GM23338 (cell line): ENCODE data around the gene SLC17A7. TPM values are rescaled to one million over a fixed set of nuclear protein-coding genes. Genes with fewer than 3 reads are reported as not detected.

Experiments used
- ATAC-seq: fragments of 200-7000 bp; cut with Tn5 transposase; 3 replicates; pipeline ENCODE4 v1.9.1; 2020
- DNase-seq: peaks from one replicate; pipeline ENCODE4 v3.0.0-alpha.2; 2015; ENCODE audit warnings: low spot score
- H2AFZ ChIP-seq: fragments of 200-600 bp; sonication (generic); 2 replicates; pipeline ENCODE4 v1.8.0; 2016; ENCODE audit warnings: antibody characterized with exemption, mild to moderate bottlenecking, moderate library complexity
- H3F3A ChIP-seq: fragments of 200-600 bp; sonication (generic); replicated peaks from 2 replicates; pipeline ENCODE4 v1.8.0; 2017; ENCODE audit warnings: antibody characterized with exemption, mixed run types, low read depth
- H3K27ac ChIP-seq: fragments of 200-600 bp; sonication (generic); 2 replicates; pipeline ENCODE4 v1.6.1; 2016; ENCODE audit warnings: low read depth
- H3K27me3 ChIP-seq: fragments of 200-600 bp; sonication (generic); 2 replicates; pipeline ENCODE4 v1.8.0; 2016; ENCODE audit warnings: mild to moderate bottlenecking, mixed run types, moderate library complexity; ENCODE audit not compliant: insufficient read depth
- H3K36me3 ChIP-seq: fragments of 200-600 bp; sonication (generic); 2 replicates; pipeline ENCODE4 v1.8.0; 2016; ENCODE audit warnings: mild to moderate bottlenecking; ENCODE audit not compliant: insufficient read depth
- H3K4me1 ChIP-seq: fragments of 200-600 bp; sonication (generic); 2 replicates; pipeline ENCODE4 v1.8.0; 2016; ENCODE audit warnings: mild to moderate bottlenecking, moderate library complexity; ENCODE audit not compliant: insufficient read depth
- H3K4me2 ChIP-seq: fragments of 200-600 bp; sonication (generic); 2 replicates; pipeline ENCODE4 v1.7.1; 2017; ENCODE audit warnings: mixed run types
- H3K4me3 ChIP-seq: fragments of 200-600 bp; sonication (generic); 2 replicates; pipeline ENCODE4 v1.6.1; 2016; ENCODE audit warnings: mixed run types
- H3K79me2 ChIP-seq: fragments of 200-600 bp; sonication (generic); replicated peaks from 2 replicates; pipeline ENCODE4 v1.8.0; 2017; ENCODE audit warnings: mild to moderate bottlenecking; ENCODE audit not compliant: insufficient read depth
- H3K9me2 ChIP-seq: fragments of 200-600 bp; sonication (generic); 2 replicates; pipeline ENCODE4 v1.8.0; 2017; ENCODE audit not compliant: insufficient read depth
- H4K20me1 ChIP-seq: fragments of 200-600 bp; sonication (generic); replicated peaks from 2 replicates; pipeline ENCODE4 v1.8.0; 2017; ENCODE audit warnings: mild to moderate bottlenecking; ENCODE audit not compliant: insufficient read depth
- H3K27ac Mint-ChIP-seq: 2 replicates; pipeline ENCODE4 v1.8.0; 2020; ENCODE audit warnings: inconsistent platforms, mild to moderate bottlenecking, moderate library complexity, mixed read lengths
- H3K27me3 Mint-ChIP-seq: 3 replicates; pipeline ENCODE4 v1.8.0; 2022; ENCODE audit warnings: low read depth, mild to moderate bottlenecking, moderate library complexity, mixed read lengths, inconsistent platforms; ENCODE audit not compliant: insufficient read depth, poor library complexity
- H3K36me3 Mint-ChIP-seq: 3 replicates; pipeline ENCODE4 v1.8.0; 2021; ENCODE audit warnings: low read depth, mild to moderate bottlenecking, inconsistent platforms, moderate library complexity, mixed read lengths
- H3K4me1 Mint-ChIP-seq: 3 replicates; pipeline ENCODE4 v1.8.0; 2020; ENCODE audit warnings: mild to moderate bottlenecking, inconsistent platforms, mixed read lengths
- H3K4me3 Mint-ChIP-seq: 3 replicates; pipeline ENCODE4 v1.8.0; 2021; ENCODE audit warnings: moderate library complexity, mild to moderate bottlenecking, inconsistent platforms, mixed read lengths
- H3K9me3 Mint-ChIP-seq: 3 replicates; pipeline ENCODE4 v1.8.0; 2020; ENCODE audit warnings: moderate library complexity, mild to moderate bottlenecking, inconsistent platforms, mixed read lengths
- CREB1 ChIP-seq: fragments of 250-450 bp; sonication (Bioruptor Pico); IDR thresholded peaks from 2 replicates; pipeline ENCODE4 v1.5.0; 2020; ENCODE audit warnings: low read depth, mild to moderate bottlenecking, moderate library complexity
- CTCF ChIP-seq, 2 experiments: fragments of 200-600 bp in 1 of 2; sonication (generic) in 1 of 2; conservative IDR thresholded peaks; 2 replicates each; pipeline versions ENCODE4 v1.5.1 to v1.6.1; 2016 to 2017; ENCODE audit warnings: antibody characterized with exemption in 2 of 2, low read depth in 2 of 2, mild to moderate bottlenecking in 2 of 2, moderate library complexity in 1 of 2
- ETS1 ChIP-seq: IDR thresholded peaks from 2 replicates; pipeline ENCODE4 v1.6.1; 2016; ENCODE audit warnings: antibody characterized with exemption
- EZH2 ChIP-seq: fragments of 200-600 bp; sonication (generic); IDR thresholded peaks from one replicate; pipeline ENCODE4 v1.8.0; 2017; ENCODE audit warnings: antibody characterized with exemption, mild to moderate bottlenecking, low read depth; ENCODE audit not compliant: unreplicated experiment
- EZH2phosphoT487 ChIP-seq: fragments of 200-600 bp; sonication (generic); IDR thresholded peaks from one replicate; pipeline ENCODE4 v1.8.1; 2018; ENCODE audit warnings: antibody characterized with exemption; ENCODE audit not compliant: unreplicated experiment
- JUNB ChIP-seq: IDR thresholded peaks from one replicate; pipeline ENCODE4 v1.6.1; 2016; ENCODE audit warnings: antibody characterized with exemption; ENCODE audit not compliant: unreplicated experiment
- NANOG ChIP-seq: IDR thresholded peaks from 2 replicates; pipeline ENCODE4 v1.6.1; 2016; ENCODE audit warnings: antibody characterized with exemption, borderline replicate concordance
- POLR2AphosphoS5 ChIP-seq: IDR thresholded peaks from 2 replicates; pipeline ENCODE4 v1.6.1; 2016; ENCODE audit warnings: antibody characterized with exemption, low read depth
- REST ChIP-seq: IDR thresholded peaks from one replicate; pipeline ENCODE4 v1.6.1; 2018; ENCODE audit warnings: antibody characterized with exemption; ENCODE audit not compliant: unreplicated experiment
- STAT1 ChIP-seq: IDR thresholded peaks from one replicate; pipeline ENCODE4 v1.6.1; 2016; ENCODE audit warnings: antibody characterized with exemption; ENCODE audit not compliant: unreplicated experiment
- ZNF114 ChIP-seq: fragments of 250-450 bp; sonication (Bioruptor Pico); IDR thresholded peaks from 2 replicates; pipeline ENCODE4 v1.5.0; 2020; ENCODE audit warnings: mild to moderate bottlenecking, moderate library complexity
- ZNF331 ChIP-seq: fragments of 250-450 bp; sonication (Bioruptor Pico); IDR thresholded peaks from 2 replicates; pipeline ENCODE4 v1.5.0; 2020; ENCODE audit warnings: low read depth, mild to moderate bottlenecking, moderate library complexity
- ZNF462 ChIP-seq: fragments of 250-450 bp; sonication (Bioruptor Pico); IDR thresholded peaks from 2 replicates; pipeline ENCODE4 v1.5.0; 2020; ENCODE audit warnings: mild to moderate bottlenecking, moderate library complexity
- polyA plus RNA-seq: library from polyadenylated mRNA; unstranded; fragments of >200 nt; fragmentation: Nextera tagmentation; extraction: Ambion mirVana; gene quantifications from 2 replicates; pipeline ENCODE4 v1.2.1, GENCODE V29; 2016
- total RNA-seq: library from RNA; depleted of rRNA; stranded (reverse); fragments of >200 nt; shearing (Covaris generic); gene quantifications from 2 replicates; pipeline ENCODE4 v1.2.3, GENCODE V29; 2014

SLC17A7 gene
- total and polyA plus RNA-seq, 2 experiments from 2014 or later: 0.90 to 1.5 TPM

GRCh38 chr19:49487277-49488045, 46.1 kb upstream of the SLC17A7 start, which contains the start of gene RPL13A:
Gene RPL13A, plus strand, starts transcription at chr19:49487608. Its CDS starts 22 bp downstream, at chr19:49487630.
- peak within 1 kb of the TSS; percentile 100 for H3K27ac ChIP-seq
- Mint-ChIP-seq H3K9me3 (peaks cover 14% of the 10 kb centered on the region), H3K27ac (peak within 1 kb of the TSS; percentile 99), H3K36me3 (peaks cover 52% of the 10 kb centered on the region), H3K4me3 (peak within 1 kb of the TSS; percentile 98), H3K27me3 (peaks cover 51% of the 10 kb centered on the region), H3K4me1 (peaks cover 13% of the 10 kb centered on the region; the same call in 2 of the 3 replicates)
- no peaks in the 10 kb centered on the region for H3K27me3 ChIP-seq
- peak within 1 kb of the TSS; percentile 96 for H3K4me2 ChIP-seq
- TF ChIP-seq CREB1 (CRISPR knock-in tag) (peak; percentile 95), EZH2 (no peak), ZNF331 (CRISPR knock-in tag) (no peak), STAT1 (no peak), POLR2AphosphoS5 (peak; percentile 100), ETS1 (peak; percentile 85), REST (peak; percentile 35), ZNF462 (no peak), ZNF114 (CRISPR knock-in tag) (no peak), NANOG (no peak), JUNB (no peak), CTCF (conservative IDR thresholded peaks at IDR 0.05; ENCODE audit: low read depth in 2 of 2) (no peak), EZH2phosphoT487 (no peak)
- H3K36me3 ChIP-seq: peaks cover 40% of the 10 kb centered on the region
- no peak within 1 kb of the TSS for H2AFZ ChIP-seq
- H3K9me2 ChIP-seq: no peaks in the 10 kb centered on the region
- peak; percentile 99 for DNase-seq
- H3K79me2 ChIP-seq: peaks cover 31% of the 10 kb centered on the region
- peaks cover 51% of the 10 kb centered on the region for H3F3A ChIP-seq
- peak; percentile 82 for ATAC-seq
- peaks cover 10% of the 10 kb centered on the region; the same call in 1 of the 2 replicates for H3K4me1 ChIP-seq
- peaks cover 23% of the 10 kb centered on the region for H4K20me1 ChIP-seq
- H3K4me3 ChIP-seq: peak within 1 kb of the TSS; percentile 95
